Body of pancreas (tissue), 4 donors: ENCODE measurements around the gene PNPLA2. TPM values are rescaled to one million over a fixed set of nuclear protein-coding genes. Genes with fewer than 3 reads are reported as not detected.

Experiments
- ATAC-seq: fragments of 150-250 bp; one replicate; pipeline ENCODE4 v1.9.1; 2016
- DNase-seq, 4 donors: peaks; one replicate each; pipeline ENCODE4 v3.0.0-alpha.2; 2019
- H3K27ac ChIP-seq, 4 donors: fragments of 200-600 bp; sonication (generic); 1 replicate in 3 of 4; 2 replicates in 1 of 4; pipeline versions ENCODE4 v1.5.1 to v1.6.1; 2016 to 2019; ENCODE audit warnings: mild to moderate bottlenecking in 1 of 4, mixed read lengths in 1 of 4, moderate library complexity in 1 of 4
- H3K27me3 ChIP-seq, 2 donors: fragments of 200-600 bp; sonication (generic); one replicate each; pipeline ENCODE4 v1.6.0; 2016; ENCODE audit warnings: mild to moderate bottlenecking in 1 of 2
- H3K36me3 ChIP-seq, 2 donors: fragments of 200-600 bp; sonication (generic); replicated peaks in 1 of 2; 2 replicates each; pipeline ENCODE4 v1.5.1; 2016; ENCODE audit warnings: low read depth in 2 of 2; ENCODE audit not compliant: insufficient read depth in 1 of 2
- H3K4me1 ChIP-seq: fragments of 200-600 bp; sonication (generic); one replicate; pipeline ENCODE4 v1.6.0; 2016
- H3K4me3 ChIP-seq, 2 donors: fragments of 200-600 bp; sonication (generic); 1 replicate in 1 of 2; 2 replicates in 1 of 2; pipeline ENCODE4 v1.5.1; 2016 to 2019
- H3K9me3 ChIP-seq, 3 donors: fragments of 200-600 bp; sonication (generic); 1 replicate in 2 of 3; 2 replicates in 1 of 3; pipeline ENCODE4 v1.5.1; 2016
- POLR2A ChIP-seq, 3 donors: fragments of 450-650 bp; IDR thresholded peaks; one replicate each; pipeline ENCODE4 v1.6.1; 2016; ENCODE audit warnings: antibody characterized with exemption in 3 of 3, mild to moderate bottlenecking in 2 of 3
- WGBS, 2 donors: methylation state at CpG; one replicate each; pipeline ENCODE4 v1.1.5; 2017; 5-methylcytosine and 5-hydroxymethylcytosine counted together
- intact Hi-C: fragments of 100-400 bp; cut with DNase I; formaldehyde crosslinking; loops from one replicate; pipeline ENCODE4 v1.15.1; 2023
- total RNA-seq, 2 donors: library from RNA; depleted of rRNA; stranded (reverse); fragments of >200 nt; gene quantifications; one replicate each; pipeline ENCODE4 v1.1.0, GENCODE V29; 2016
- TF ChIP-seq, protein P1 (sequence below), 7 experiments: fragments of 450-650 bp in 4 of 7; fragments of 200-600 bp in 3 of 7; sonication (generic) in 3 of 7; IDR thresholded peaks; one replicate each; pipeline ENCODE4 v1.5.1; 2016 to 2019; ENCODE audit warnings: antibody characterized with exemption in 7 of 7

PNPLA2 gene
- total RNA-seq, 2 donors from 2014 or later: 72.1 to 351 TPM

DNA sequence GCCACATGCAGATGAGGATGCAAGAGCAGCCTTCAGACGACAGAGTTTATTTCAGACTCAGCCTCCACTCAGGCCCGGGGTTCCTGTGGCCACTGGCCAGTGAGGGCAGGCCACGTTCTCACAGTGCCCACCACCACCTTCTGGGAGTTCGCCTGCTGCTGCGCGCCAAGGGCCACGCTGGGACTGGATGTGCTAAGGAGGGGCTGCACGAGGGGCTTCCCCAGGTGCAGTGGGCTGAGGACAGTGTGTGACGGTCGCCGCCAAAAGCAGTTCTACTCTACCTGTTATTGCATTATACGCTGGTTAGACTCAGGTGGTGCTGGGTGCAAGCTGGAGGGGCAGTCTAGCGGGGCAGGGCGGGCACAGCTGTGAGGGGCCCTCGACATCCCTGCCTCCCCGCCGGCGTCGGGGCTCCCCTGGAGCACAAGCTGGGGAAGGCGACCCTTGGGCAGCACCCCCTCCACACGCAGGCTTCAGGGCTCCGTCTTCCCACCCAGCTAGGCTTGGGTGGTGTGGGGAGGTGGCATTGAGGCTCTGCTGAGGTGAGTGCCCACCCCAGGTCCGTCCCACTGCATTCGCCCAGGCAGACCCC lies 31.5 kb upstream of the PNPLA2 start:
- WGBS, 2 donors: 83 to 93% methylated on average over 11 to 24 of the region's 24 CpGs
- no peak for ATAC-seq
- intact Hi-C loops: no loop called here
- Histone ChIP-seq H3K27me3 (no peaks in the 10 kb centered on the region), H3K4me3 (no peak overlapping the region), H3K27ac (no peak overlapping the region), H3K36me3 (peaks cover 0 to 5% of the 10 kb centered on the region in 2 donors), H3K4me1 (peaks cover 13% of the 10 kb centered on the region), H3K9me3 (no peaks in the 10 kb centered on the region)
- DNase-seq: no peak
- no peak for TF ChIP-seq POLR2A (IDR thresholded peaks at IDR 0.05)
- TF ChIP-seq, protein P1, sequence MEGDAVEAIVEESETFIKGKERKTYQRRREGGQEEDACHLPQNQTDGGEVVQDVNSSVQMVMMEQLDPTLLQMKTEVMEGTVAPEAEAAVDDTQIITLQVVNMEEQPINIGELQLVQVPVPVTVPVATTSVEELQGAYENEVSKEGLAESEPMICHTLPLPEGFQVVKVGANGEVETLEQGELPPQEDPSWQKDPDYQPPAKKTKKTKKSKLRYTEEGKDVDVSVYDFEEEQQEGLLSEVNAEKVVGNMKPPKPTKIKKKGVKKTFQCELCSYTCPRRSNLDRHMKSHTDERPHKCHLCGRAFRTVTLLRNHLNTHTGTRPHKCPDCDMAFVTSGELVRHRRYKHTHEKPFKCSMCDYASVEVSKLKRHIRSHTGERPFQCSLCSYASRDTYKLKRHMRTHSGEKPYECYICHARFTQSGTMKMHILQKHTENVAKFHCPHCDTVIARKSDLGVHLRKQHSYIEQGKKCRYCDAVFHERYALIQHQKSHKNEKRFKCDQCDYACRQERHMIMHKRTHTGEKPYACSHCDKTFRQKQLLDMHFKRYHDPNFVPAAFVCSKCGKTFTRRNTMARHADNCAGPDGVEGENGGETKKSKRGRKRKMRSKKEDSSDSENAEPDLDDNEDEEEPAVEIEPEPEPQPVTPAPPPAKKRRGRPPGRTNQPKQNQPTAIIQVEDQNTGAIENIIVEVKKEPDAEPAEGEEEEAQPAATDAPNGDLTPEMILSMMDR (IDR thresholded peaks at IDR 0.05): no peak

DNA sequence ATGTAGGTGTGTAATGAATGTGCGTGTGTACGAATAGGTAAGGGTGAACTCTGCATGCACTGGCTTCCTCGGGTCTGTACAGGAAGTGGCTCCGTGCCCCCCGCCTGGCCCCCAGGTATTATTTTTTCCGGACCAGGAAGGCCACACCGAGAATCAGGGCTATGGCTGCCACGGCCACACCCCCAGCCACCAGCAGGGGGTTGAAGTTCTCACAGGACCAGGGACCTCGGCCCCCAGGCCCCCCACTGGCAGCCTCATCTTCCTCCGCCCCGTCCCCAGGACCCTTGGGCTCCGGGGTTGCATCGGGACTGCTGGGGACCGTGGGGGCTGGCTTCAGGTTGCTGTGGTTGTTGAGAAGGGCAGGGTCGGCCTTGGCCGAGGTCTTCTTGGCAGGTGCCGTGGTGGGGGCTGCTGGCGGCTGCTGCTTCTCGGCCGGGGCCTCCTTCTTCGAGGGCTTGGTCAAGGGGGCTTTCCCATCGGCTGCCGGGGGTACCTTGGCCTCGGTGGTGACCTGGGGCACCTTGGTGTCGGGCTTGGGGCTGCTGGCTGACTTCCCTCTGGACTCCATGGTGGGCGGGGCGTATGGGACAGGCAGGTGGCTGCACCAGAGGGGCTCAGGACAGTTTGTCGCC lies 30.6 kb upstream of the PNPLA2 start:
- H3K4me1 ChIP-seq: peaks cover 19% of the 10 kb centered on the region
- TF ChIP-seq POLR2A (IDR thresholded peaks at IDR 0.05): no peak
- TF ChIP-seq, protein P1 (IDR thresholded peaks at IDR 0.05): no peak
- ATAC-seq (no peak), DNase-seq (no peak)
- peaks cover 0 to 5% of the 10 kb centered on the region in 2 donors for H3K36me3 ChIP-seq
- intact Hi-C loops: no loop called here
- no peaks in the 10 kb centered on the region for H3K27me3 ChIP-seq
- H3K9me3 ChIP-seq: no peaks in the 10 kb centered on the region
- no peak overlapping the region for H3K4me3 ChIP-seq
- no peak overlapping the region for H3K27ac ChIP-seq
- 53 to 60% methylated on average over 6 to 17 of the region's 28 CpGs for WGBS, 2 donors

- ATAC-seq (no peak), DNase-seq (no peak)
- Histone ChIP-seq H3K27ac (no peak overlapping the region), H3K4me1 (peaks cover 21% of the 10 kb centered on the region), H3K4me3 (no peak overlapping the region), H3K36me3 (peaks cover 0 to 5% of the 10 kb centered on the region in 2 donors), H3K27me3 (no peaks in the 10 kb centered on the region), H3K9me3 (no peaks in the 10 kb centered on the region)
- intact Hi-C loops: no loop called here
- no peak for TF ChIP-seq POLR2A (IDR thresholded peaks at IDR 0.05)
- TF ChIP-seq, protein P1 (IDR thresholded peaks at IDR 0.05): no peak
- WGBS, 2 donors: 34 to 66% methylated on average over 5 to 28 of the region's 31 CpGs
These were observed 29.5 kb upstream of the PNPLA2 start for GRCh38 chr11:788953-789940.

DNA sequence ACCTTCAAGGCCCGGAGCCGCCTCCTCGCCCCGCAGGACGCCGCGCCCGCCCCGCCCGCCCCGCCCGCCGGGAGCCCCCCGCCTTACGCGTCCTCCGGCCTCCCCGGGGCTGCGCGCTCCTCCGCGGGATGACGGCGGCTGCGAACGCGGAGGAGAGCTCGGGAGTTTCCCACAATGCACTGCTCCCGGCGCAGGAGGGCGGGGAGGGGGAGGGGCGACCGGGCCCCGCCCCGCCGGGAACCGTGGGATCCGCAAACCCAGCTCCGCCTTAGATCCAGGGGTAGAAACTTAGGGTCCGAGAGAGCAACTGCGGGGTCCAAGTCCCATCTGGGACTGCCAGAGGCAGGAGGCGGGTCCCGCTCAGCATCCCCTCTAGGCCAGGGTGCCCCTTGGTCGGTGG lies 28.8 kb upstream of the PNPLA2 start, which contains the start of gene CEND1:
Gene CEND1, minus strand, starts transcription at position 148 of the 400 bp plus-strand sequence. CDS start 1,514 bp downstream, outside the sequence.
- TF ChIP-seq POLR2A (IDR thresholded peaks at IDR 0.05): peak in 1 of 3 donors; percentile 2
- TF ChIP-seq, protein P1 (IDR thresholded peaks at IDR 0.05): no peak
- DNase-seq (no peak), ATAC-seq (no peak)
- Histone ChIP-seq H3K4me1 (peaks cover 28% of the 10 kb centered on the region), H3K27me3 (no peaks in the 10 kb centered on the region), H3K9me3 (no peaks in the 10 kb centered on the region), H3K27ac (no peak within 1 kb of the TSS), H3K4me3 (no peak within 1 kb of the TSS), H3K36me3 (peaks cover 0 to 5% of the 10 kb centered on the region in 2 donors)
- intact Hi-C loops: no loop called here
- 7% methylated on average over 41 of the region's 44 CpGs; no CpG with 5 or more reads in 1 of the 2 donors for WGBS, 2 donors
